ENCODE results near the gene MLLT1.

GRCh38 chr19:6225232-6225865 is 54.4 kb downstream of the MLLT1 start:
- TF ChIP-seq CTCF (IDR thresholded peaks at IDR 0.05; ENCODE audit: low read depth, low read length) = no peak
- TF ChIP-seq POLR2A (IDR thresholded peaks at IDR 0.05; ENCODE audit: extremely low read depth, insufficient read length) = no peak
- TF ChIP-seq, protein P1, sequence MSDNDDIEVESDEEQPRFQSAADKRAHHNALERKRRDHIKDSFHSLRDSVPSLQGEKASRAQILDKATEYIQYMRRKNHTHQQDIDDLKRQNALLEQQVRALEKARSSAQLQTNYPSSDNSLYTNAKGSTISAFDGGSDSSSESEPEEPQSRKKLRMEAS (IDR thresholded peaks at IDR 0.05; ENCODE audit: low read depth, low read length) = no peak
